HG03196 (cell line): Measurements from ENCODE around the gene TSPEAR.

Experiments
- ATAC-seq: cut with Tn5 transposase; IDR thresholded peaks from one replicate; pipeline ENCODE4 v1.9.1; 2021; ENCODE audit not compliant: unreplicated experiment

The TSPEAR gene

DNA sequence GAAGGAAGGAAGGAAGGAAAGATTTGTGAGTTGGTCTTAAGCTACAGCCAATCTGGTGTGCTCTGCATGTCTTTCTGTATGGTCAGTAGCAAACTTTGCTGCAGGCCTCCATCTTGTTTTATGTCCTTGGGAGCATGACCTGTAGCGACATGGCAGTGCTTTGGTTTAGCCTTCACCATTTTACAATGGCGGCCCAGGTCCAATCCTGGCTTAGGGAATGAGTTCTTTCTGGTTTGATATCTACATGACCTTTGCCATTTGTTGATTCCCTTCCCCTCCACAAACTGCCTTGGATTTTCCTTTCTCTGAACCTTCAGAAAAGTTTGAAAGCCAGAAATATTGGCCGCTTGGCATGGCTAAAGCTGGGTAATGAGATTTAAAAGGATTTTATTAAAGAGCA, 30.5 kb upstream of the TSPEAR start:
- ATAC-seq: no peak

DNA sequence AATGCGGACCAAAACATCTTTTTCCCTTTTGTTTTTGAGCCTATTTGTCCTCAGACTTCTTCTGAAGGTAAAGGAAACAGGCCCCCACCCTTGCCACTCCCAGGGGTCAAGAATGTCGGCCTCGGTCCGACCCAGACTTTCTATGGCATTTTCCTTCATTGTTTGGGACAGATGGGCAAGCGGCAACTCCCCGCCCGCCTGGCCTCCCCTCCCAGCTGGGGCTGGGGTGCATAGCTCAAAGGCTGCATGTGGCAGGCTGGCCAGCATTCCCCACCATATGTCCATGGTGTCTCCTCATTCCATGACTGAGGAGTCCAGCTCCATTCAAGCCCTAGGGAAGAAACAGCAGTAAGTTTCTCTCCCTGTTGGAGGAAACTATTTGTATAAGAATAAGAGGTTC, 29.4 kb upstream of the TSPEAR start:
- no peak for ATAC-seq

DNA sequence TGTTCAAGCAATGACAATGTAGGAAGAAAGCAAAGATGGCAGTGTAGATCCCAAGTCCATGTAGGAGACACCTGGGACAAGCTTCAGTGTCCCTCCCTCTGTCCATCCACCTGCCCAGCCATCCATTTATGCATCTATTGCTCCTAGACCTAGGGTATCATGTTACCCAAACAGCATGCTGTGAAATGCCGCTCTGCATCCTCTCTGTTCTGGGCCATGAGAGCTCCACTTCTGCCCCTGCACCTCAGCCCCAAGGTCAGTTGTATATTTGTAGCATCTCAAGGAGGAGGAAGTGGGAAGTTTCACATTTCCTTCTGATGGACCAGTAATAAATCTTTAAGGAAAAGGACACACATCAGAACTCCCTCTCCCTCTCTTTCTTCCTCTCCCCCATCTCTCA, 27.9 kb upstream of the TSPEAR start:
- ATAC-seq: no peak

DNA sequence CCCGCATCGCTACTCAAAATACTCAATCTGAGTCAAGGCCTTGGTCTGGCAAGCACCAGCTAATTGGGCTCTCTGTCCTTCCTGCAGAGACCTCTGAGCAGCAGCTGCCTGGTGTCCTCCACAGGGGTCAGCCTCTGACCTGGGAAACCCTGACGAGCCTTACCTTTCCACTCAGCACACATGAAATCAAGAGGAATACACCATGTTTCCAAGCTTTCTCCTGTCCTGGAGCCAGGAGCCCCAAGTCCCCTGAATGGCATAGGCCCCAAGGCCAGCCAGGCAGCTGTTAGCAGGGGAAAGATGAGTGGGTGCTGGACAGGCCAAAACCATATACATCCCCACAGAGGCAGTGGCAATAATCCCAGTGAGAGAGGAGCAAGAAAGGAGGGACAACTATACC, 27.2 kb upstream of the TSPEAR start:
- ATAC-seq: no peak

DNA sequence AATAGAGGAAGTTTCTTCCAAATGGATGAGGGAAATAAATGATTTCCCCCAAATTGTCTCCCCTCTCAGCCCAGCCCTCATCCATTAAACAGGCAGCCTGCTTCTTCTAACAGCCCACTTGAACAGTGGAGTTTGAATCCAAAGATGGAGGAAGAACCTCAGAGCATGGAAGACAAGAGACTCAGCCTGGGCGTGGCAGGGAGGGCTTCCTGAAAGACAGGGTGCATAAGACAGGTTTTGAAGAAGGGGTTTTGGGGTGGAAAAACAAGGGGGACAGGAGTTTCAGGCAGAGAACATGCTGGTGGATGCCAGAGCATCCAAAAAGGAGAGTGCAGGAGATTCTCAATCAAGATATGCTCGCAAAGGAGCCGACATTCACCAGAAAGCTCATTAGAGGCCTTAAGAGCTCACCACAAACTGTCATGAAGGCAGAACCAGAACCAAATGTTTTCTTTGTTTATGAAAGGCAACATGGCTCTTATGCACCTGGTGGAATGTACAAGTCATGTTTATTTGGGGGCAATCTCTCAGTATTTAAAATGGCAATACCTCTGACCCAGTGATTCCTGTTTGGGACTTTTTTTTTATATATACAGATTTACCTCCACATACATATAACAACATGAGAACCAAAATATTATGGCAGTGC, 26.5 kb upstream of the TSPEAR start:
- no peak for ATAC-seq

DNA sequence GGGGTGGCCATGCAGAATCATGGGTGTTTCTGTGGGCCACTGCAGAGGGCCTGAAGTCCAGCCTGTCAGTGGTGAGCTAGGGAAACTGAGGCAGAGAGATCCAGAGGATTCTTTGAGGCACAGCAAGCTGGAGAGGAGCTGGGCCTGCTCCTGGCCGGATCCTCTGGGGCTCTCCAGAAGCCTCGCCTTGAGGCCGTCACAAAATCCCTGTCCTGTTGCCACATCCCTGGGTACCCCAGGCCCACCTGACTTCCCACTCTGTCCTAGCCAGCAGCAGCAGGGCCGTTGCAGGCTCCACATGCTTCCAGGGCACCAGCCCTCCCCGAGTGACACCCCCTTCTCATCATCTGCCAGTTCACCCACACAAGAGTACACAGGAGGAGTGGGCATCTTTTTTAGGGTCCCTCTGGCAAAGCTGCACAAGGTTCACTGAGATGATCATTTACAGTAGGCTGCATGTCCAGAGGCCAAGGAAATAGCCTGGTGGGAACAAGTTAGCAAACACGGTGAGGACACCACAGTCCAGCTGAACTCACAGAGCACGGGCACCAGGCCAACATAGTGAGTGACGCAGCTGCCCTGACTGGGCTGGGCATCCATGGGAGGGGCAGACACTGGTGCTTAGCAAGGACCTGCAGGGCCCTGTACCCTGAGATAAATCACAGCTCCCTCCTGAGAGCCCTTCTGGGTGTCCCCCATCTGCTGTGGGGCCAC, 25.1 kb upstream of the TSPEAR start:
- ATAC-seq: no peak

DNA sequence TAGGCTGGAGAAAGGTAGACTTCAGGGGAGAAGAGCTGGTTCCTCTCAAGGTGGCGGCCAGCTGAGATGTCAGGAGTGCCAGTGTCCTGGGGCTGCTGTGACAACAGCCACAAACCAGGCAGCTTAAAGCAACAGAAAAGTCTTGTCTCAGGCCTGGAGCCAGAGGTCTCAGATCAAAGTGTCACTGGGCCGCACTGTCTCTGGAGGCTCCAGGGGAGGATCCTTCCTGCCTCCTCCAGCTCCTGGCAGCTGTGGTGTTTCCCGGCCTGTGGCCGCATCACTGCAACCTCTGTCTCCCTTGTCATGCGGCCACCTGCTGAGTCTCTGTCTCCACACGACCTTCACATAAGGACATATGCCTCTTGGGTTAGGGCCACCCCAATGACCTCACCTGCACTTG, 24.4 kb upstream of the TSPEAR start:
- no peak for ATAC-seq

DNA sequence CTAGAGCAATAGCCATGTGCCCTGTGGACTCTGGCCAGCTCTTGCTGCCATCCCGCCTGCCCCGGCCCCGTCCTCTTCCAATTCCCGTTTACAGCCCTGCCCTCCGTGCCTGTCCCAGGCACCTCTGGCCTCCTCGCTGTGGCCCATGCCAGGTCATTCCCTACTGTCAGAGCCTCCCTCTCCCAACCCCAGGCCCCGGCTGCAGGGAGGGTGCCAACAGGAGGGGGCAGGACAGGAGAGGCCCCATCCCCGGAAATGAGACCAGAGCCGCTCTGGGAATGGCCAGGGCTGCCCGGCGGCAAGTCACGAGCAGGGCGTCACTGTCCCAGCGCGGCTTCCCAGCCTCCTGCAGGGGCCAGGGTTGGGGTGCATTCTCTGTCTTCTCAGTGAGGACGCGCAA, 23.5 kb upstream of the TSPEAR start:
- ATAC-seq: no peak

DNA sequence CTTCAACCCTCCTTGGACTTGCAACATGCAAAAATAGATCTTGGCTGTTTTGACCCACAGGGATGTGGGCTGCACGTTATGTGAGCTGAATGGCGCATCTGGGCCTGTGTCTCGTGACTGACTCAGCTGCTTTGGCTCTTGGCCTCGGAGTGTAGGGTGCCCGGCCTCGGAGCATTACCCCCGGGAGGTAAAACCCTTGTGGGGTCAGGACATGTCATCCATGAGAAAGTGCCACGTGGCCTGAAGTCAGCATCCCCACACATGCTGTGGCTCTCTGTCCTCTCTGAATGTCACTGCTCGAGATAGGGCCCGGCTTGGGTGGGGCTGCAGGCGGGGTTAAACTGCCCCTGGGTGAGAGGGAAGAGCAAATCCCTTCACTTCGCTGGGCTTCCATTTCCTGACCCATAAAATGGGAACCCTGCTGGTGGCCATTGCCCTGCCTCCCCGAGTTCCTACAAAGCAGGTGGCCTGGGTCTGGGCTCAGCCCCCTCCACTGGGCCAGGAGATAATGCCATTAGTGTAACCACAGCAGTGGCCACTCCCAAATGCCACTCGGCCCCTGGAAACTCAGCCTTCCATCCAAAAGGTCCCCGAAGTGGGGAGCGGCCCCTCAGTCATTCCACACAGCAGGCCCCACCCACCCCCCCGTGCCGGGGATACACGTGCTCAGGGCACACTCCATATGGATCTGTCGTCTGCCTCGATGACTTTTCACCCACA, 22.8 kb upstream of the TSPEAR start:
- no peak for ATAC-seq

DNA sequence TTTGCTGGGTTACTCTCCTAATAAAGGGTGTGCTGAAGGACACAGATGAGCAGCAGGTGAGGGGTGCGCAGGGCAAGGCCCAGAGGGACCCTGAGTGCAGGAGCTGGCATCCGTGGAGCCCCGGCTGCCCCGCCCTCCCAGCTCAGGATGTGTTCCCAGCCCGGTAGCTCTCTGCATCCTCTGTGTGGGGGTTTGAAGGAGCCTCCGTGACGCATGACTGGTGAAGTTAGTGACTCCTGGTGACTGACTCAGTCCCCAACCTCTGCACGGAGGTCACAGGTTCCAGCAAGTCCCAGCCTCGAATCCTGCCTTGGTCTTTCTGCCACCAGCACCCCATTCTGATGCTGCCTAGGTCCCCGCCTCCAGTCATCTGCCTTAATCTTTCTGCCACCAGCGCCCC, 21.6 kb upstream of the TSPEAR start:
- no peak for ATAC-seq

DNA sequence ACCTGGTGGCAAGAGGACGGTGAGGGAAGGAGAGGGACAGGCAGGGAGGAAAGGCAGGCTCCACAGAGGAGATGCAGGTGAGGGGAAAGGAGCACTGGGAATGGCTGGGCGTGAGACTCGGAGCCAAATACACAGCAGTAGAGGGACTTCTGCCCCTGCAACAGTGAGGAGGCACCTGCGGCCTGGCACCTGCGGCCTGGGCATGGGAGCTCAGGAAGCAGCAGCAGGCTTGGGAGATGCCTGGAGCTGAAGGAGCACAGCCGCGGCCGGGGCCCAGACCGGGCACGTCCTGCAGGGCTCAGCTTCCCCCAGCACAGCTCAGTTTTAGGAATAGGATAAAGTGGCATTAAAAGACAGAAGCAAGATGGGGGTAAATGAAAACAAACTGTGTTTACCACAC, 20.9 kb upstream of the TSPEAR start:
- ATAC-seq: no peak

DNA sequence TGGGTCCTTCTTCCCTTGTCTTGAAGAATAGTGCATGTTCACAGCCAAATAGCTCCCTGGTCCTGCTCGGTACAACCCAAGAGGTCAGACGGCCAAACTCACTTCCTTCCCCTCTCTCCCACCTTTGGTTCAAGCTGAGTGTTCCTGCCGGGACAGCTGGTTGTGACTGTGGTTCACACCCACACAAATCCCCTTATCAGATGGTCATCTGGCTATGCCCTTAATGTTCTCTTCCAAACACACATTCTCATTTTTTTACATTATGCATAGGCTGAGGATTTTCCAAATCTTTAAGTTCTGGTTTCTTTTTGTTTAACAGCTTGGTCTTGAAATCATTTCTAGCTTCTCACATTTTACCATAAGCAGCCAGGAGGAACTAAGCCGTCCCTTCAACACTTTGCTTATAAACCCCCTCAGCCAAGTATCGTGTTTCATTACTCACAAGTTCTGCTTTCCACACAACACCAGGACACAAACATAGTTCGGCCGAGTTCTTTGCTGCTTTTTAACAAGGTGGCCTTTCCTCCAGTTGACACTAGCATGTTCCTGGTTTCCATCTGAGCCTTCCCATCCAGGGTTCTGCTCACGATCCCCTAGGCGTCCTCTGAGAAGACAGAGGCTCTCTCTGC, 19.7 kb upstream of the TSPEAR start:
- ATAC-seq: no peak

DNA sequence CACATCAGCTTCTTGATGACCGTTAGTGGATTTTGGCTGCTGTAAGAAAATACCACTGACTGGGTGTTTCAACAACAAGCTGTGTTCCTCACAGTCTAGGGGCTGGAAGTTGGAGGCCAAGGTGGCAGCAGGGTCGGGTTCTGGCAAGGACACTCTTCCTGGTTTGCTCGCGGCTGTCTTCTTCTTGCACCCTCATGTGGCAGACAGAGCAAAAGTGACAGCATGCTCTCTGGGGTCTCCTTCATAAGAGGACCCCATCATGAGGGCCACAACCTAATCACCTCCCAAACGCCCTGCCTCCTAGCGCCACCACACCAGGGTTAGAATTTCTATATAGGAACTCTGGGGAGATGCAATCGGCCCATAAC, 18.6 kb upstream of the TSPEAR start:
- ATAC-seq: no peak

DNA sequence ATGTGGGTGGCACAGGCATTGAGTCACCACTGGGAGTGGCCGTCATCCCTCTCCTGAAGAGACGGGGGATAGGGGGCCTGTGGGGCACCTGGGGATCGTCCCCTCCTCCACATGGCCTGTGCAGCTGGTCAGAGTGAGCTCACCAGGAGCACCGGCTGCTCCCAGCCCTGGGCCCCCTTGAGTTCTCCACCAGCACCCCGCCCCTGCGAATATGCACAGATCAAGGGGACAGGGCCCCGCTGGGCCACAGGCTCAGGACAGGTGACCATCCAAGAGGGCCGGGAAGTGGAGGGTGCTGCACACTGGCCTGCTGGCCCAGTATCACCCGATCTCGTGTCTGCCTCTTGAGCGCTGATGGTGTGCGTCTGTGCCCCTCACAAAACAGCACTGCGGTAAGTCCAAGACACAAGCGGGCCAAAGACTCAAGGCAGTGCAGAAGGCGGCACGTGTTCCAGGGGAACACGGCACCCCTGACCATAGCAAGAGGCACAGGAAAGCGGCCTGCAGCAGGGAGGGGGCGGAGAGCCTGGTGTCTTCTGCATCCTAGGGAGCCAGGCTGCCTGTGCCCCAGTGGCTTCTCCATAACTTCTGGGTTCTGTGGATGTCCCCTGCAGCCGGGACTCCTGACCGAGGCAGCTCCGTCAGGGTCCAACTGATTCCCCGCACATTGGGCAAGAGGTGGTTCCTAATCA, 18.1 kb upstream of the TSPEAR start:
- ATAC-seq: no peak

DNA sequence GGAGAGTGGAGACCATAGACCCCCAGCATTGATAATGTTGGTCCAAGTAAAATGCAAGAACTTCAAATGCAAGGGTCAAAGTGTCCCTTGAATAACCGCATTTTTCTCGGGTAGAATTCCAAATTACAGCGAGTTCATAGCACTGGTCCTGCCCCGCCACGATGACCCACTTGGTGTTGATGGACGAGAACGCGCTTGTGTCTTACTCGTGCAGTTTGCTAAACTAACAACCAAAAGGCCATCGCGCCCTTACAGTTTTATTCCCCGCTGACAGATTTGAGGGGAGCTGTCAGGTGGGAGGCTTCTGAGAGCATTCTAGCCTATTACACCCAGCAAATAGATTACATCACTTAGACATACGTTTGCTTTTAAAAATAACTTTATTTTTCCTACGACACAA, 17.3 kb upstream of the TSPEAR start:
- ATAC-seq: no peak

DNA sequence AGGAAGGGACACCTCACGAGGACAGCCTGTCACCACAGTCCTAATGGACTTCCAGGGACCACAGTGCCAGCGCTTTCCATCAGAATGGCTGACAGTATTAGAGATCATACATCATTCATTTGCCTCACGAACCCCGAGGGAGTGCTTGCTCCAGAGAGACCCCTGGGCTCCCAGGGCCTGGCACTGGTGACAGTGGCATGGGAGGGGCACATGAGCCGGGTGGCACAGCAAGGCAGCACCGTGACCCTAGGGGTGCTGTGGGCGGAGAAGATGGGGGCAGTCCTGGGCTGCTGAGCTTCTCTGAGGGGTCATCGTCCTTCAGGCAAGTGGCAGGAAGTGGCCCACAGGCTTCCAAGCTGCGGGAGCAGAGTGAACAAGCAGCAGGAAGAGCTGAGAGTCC, 16.4 kb upstream of the TSPEAR start:
- no peak for ATAC-seq

DNA sequence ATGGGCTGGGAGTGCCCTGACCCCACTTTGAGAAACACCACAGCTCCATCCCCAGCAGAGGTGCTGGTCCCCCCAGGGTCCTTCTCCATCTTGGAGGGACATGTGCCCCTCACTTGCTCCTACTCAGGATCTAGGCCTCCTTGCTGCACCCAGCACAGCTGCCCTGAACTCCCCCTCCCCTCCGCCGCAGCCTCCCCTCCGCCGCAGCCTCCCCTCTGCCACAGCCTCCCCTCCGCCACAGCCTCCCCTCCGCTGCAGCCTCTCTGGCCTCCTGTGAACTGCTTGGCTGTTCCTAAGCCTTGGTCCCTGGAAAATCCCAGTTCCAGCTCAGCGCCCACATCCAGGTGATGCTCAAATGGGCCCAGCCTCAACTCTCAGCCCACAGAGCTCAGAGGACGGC, 15.9 kb upstream of the TSPEAR start:
- ATAC-seq: no peak

DNA sequence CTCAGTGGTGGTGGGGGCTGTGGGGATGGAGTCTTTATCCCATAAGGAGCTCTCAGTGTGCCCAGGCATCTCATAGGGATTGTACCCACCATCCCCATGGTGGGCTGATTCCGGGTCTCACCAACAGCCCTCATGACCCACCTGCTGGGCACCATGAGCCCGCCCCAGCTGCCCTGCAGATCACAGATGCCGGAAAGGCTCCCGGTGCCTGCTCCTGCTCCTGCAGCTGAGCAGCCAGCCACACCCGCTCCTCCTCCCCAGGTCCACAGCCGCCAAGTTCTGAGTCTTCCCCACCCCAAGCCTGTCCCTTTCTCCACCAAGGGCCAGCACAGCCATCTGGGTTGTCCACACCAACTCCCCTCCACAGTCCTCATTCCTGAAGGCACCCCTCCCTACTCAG, 15.5 kb upstream of the TSPEAR start:
- no peak for ATAC-seq

DNA sequence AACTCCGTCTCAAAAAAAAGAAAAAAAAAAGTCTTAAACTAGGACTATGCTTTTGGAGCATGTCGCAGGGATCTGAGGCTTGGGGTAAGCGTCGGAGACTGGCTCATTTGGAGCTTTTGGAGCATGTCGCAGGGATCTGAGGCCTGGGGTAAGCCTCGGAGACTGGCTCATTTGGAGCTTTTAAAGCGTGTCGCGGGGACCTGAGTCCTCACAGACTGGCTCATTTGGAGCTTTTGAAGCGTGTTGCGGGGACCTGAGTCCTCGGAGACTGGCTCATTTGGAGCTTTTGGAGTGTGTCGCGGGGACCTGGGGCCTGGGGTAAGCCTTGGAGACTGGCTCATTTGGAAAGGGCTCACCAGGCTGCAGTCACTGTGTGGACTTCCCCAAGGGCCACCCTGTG, 13.6 kb upstream of the TSPEAR start:
- no peak for ATAC-seq

DNA sequence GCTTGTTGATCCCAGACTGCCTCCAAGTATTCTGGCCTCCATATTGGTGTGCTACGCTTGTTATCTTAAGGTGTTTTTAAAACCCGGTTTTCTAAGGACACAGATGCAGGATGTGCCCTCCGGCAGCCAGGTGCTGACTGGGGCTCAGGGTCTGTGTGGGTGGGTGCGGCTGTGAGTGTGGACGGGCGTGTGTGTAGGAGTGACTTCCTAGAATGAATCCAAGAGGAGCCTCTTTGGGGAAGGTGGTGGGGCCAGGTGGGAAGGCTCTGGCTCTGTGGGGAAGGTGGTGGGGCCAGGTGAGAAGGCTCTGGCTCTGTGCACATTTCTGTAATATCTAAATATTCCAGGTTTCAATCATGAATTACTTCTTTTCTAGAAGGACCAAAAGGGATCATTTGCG, 12.8 kb upstream of the TSPEAR start:
- no peak for ATAC-seq
